Measurements from ENCODE around the gene PSMA7.

Gene PSMA7

GRCh38 chr20:62127799-62128198 is 15.4 kb downstream of the PSMA7 start:
- DNase-seq (ENCODE audit: low read depth): no peak
- no peak for TF ChIP-seq CTCF (IDR thresholded peaks at IDR 0.05; ENCODE audit: control insufficient read depth, extremely low read depth, insufficient read depth)
- H3K4me3 ChIP-seq (ENCODE audit: low read depth, low read length): no peak overlapping the region

GRCh38 chr20:62126141-62126540 is 17.1 kb downstream of the PSMA7 start:
- TF ChIP-seq CTCF (IDR thresholded peaks at IDR 0.05; ENCODE audit: control insufficient read depth, extremely low read depth, insufficient read depth): no peak
- no peak overlapping the region for H3K4me3 ChIP-seq (ENCODE audit: low read depth, low read length)
- DNase-seq (ENCODE audit: low read depth): no peak

- no peak for TF ChIP-seq CTCF (IDR thresholded peaks at IDR 0.05; ENCODE audit: control insufficient read depth, extremely low read depth, insufficient read depth)
- peak overlapping the region; percentile 65 for H3K4me3 ChIP-seq (ENCODE audit: low read depth, low read length)
- no peak for DNase-seq (ENCODE audit: low read depth)
Measured at GRCh38 chr20:62123450-62124118, 19.6 kb downstream of the PSMA7 start.

- peak overlapping the region; percentile 65 for H3K4me3 ChIP-seq (ENCODE audit: low read depth, low read length)
- DNase-seq (ENCODE audit: low read depth): no peak
- TF ChIP-seq CTCF (IDR thresholded peaks at IDR 0.05; ENCODE audit: control insufficient read depth, extremely low read depth, insufficient read depth): no peak
Measured at GRCh38 chr20:62122654-62123449, 20.3 kb downstream of the PSMA7 start.

GRCh38 chr20:62121776-62122653 is 21.2 kb downstream of the PSMA7 start, which contains the start of gene LSM14B:
LSM14B (plus strand) TSS chr20:62122475; CDS start chr20:62122667, 192 bp downstream.
- TF ChIP-seq CTCF (IDR thresholded peaks at IDR 0.05; ENCODE audit: control insufficient read depth, extremely low read depth, insufficient read depth): no peak
- DNase-seq (ENCODE audit: low read depth): peak; percentile 81
- peak within 1 kb of the TSS; percentile 65 for H3K4me3 ChIP-seq (ENCODE audit: low read depth, low read length)

GRCh38 chr20:62120990-62121775 is 22.0 kb downstream of the PSMA7 start:
- H3K4me3 ChIP-seq (ENCODE audit: low read depth, low read length): peak overlapping the region; percentile 56
- no peak for TF ChIP-seq CTCF (IDR thresholded peaks at IDR 0.05; ENCODE audit: control insufficient read depth, extremely low read depth, insufficient read depth)
- DNase-seq (ENCODE audit: low read depth): no peak

Measured in LNCaP clone FGC (cell line).